HG02678 (cell line): ENCODE data around the gene NKD1.

Source experiments
- ATAC-seq: cut with Tn5 transposase; IDR thresholded peaks from one replicate; pipeline ENCODE4 v1.9.1; 2021; ENCODE audit warnings: mild to moderate bottlenecking, moderate library complexity; ENCODE audit not compliant: unreplicated experiment

Gene NKD1

DNA sequence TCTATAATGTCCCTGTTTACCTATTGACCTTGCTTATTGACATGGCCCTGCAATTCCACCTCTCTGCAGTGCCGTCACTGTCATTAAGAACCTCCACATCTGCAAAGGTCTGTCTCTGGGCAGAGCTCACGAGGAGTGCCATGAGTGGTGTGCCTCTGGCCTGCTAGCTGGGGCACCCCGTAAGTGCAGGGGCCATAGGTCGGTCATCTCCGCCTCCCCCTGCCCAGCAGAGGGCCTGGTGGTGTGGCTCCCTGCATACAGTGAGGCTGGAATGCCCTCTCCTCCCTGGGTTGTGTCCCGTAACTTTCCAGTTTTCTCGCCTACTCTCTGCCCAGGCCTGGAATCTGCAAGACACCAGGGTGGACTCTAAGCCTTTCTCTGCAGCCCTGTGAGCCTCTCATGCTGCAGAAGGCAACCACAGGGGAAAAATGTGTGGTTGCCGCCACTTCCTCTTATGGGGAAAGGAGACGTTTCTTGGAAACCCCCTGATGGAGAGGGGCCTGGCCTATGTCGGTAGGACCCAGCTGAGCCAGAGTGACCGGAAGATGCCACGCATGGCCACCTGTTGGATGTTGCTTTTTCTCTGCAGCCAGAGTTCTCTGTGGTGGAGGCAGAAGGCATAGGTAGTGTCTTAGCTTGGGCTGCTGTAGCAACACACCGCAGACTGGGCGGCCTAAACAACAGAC lies 135.6 kb downstream of the NKD1 start:
- peak; percentile 65 for ATAC-seq

- no peak for ATAC-seq
Observed at GRCh38 chr16:50684823-50685461, 136.7 kb downstream of the NKD1 start.

DNA sequence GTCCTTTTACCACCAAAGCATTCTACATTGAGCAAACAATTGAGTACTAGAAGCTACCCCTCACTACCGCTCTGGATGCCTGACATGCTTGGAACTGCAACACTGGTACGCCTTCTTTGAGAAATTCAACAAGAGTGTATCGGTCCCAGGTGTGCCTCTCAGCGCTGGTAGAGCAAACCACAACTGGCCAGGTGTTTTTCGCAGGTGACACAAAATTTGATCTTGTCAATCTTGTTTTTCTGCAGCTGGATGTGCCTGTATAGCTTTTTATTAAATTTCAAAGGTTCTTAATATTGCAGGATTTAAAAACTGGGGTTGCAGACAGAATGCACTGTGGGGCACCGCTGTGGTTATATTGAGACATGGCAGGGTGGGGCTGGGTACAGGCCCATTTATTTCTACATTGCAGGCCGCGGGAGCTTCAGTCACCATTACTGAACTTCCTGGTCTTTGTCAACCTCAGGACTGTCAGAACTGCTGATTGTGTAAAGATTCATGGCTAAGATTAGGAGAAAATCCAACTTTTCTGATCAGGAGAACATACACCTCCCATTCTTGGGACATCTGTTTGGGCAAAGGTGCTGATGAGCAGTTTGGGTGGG lies 137.4 kb downstream of the NKD1 start:
- no peak for ATAC-seq

GRCh38 chr16:50688083-50688482 lies 139.9 kb downstream of the NKD1 start:
- ATAC-seq: no peak

- no peak for ATAC-seq
Observed at GRCh38 chr16:50688867-50689266, 140.7 kb downstream of the NKD1 start.

DNA sequence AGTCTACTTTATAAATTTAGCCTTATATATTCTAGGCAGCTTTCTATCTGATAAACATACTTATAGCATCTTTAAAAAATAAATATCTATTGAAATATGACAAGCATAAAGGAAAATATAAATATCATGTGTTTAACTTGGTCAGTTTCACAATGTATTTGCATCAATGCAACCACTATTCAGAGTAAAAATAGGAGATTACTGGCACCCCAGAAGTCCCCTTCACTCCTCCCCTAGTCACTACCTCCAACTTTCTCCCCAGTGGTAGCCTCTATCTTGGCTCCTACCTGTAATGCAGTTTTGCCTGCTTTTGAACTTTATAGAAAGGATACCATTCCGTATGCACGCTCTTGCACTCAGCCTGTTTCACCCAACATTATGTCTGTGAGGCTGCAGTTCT lies 142.0 kb downstream of the NKD1 start:
- ATAC-seq: no peak

DNA sequence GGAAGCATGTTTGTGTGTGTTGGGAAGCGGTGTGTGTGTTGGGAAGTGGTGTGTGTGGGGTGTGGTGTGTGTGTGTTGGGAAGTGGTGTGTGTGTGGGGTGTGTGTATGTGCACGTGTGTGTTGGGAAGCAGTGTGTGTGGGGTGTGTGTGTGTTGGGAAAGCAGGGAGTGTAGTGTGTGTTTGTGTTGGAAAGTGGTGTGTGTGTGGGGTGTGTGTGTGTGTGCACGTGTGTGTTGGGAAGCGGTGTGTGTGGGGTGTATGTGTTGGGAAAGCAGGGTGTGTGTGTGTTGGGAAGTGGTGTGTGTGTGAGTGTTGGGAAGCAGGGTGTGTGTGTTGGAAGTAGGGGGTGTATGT lies 144.4 kb downstream of the NKD1 start:
- ATAC-seq: no peak

- ATAC-seq: no peak
Observed at GRCh38 chr16:50692999-50693781, 145.0 kb downstream of the NKD1 start, which contains the start of gene NOD2. Gene NOD2 (plus strand): TSS chr16:50693606. CDS start chr16:50699496, 5,890 bp downstream.

DNA sequence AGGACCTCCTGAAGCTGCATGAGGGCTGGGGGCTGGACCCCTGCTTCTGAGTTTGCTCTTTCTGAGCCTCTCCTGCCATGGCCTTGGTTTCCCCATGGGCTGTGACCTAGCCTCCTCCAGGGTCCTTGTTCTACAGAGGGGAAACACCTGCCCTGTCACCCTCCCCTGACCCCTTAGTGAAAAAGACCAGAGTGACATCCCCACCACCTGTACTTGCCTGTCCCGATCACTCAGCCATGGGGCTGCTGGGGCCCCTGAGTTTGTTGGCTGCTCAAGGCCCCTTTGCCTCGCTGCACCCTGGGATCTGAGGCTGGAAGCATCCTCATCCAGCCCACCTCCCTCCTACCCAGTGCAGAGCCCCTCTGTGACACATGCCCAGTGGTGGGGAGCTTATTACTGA lies 146.0 kb downstream of the NKD1 start:
- ATAC-seq: peak; percentile 25

GRCh38 chr16:50695017-50696000 lies 147.1 kb downstream of the NKD1 start:
- no peak for ATAC-seq

- no peak for ATAC-seq
Observed at GRCh38 chr16:50696126-50696525, 147.9 kb downstream of the NKD1 start.

GRCh38 chr16:50696575-50697420 lies 148.6 kb downstream of the NKD1 start:
- ATAC-seq: peak; percentile 63

GRCh38 chr16:50697421-50697715 lies 149.2 kb downstream of the NKD1 start:
- no peak for ATAC-seq

DNA sequence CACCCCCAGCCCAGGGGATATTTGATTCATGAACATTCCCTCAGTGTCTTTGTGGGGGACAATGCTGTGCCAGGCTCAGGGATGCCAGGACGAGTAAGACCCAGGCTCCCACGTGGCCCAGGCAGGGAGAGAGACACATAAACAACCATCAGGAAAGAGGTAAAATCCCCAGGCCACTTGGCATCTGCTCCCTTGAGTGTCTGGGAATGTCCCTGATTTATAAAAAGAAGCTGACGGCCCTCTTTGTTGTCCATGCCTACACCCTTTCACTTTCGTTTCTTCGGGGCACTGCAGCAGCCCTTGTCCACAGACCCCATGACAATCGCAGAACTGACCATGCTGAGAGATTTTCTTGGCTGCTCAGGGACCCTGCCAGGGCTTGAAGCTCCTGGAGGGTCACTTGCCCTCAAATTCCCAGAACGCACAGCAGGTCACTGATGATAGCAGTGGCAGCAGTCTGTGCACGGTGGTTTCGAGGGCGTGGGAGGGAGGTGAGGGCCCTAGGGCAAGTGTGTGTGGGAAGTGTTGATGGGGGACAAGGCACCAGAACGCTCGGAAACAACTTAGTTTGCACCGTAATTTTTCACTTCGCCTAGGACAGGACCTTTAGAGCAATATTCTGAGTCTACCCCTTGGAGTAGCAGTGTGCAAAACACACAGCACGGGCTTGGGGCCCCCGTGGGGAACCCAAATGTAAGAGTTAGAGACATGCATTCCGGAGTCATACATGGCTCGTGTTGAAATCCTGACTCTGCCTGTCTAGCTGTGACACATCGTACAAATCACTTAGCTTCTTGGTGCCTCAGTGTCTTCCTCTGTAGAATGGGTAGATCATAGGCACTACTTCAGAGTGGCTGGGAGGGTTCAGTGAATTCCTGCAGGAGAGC lies 149.9 kb downstream of the NKD1 start:
- peak; percentile 49 for ATAC-seq
